ENCODE results near the gene ATOSB. TPM values are rescaled to one million over a fixed set of nuclear protein-coding genes. Genes with fewer than 3 reads are reported as not detected.

The ATOSB gene, protein sequence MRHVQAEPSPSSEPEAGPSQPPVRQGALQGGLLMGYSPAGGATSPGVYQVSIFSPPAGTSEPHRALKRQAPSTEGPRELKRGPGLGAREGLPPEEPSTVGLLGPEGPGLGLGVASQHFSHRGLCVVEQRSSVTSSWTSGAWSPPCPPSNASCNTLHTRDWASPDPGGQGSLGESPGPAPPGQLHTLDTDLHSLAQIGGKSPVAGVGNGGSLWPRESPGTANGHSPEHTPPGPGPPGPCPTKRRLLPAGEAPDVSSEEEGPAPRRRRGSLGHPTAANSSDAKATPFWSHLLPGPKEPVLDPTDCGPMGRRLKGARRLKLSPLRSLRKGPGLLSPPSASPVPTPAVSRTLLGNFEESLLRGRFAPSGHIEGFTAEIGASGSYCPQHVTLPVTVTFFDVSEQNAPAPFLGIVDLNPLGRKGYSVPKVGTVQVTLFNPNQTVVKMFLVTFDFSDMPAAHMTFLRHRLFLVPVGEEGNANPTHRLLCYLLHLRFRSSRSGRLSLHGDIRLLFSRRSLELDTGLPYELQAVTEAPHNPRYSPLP
- total RNA-seq (10 to 100 TPM; 26.1 to 30.9 TPM), polyA plus RNA-seq (ENCODE audit: insufficient read length in 6 of 6) (10 to 100 TPM; 13.1 to 14.8 (median 14.4) TPM)
- long read RNA-seq, donor 1: 0 reads
- long read RNA-seq, donor 2: 0 reads
- long read RNA-seq, donor 3: 0 reads
- long read RNA-seq, donor 4, partial matches to known transcripts: 0 of 3 reads
- long read RNA-seq, donor 4, other reads (novel, unspliced or antisense): 3 of 3 reads
- long read RNA-seq, donor 5: 0 reads
- long read RNA-seq, donor 6, partial matches to known transcripts: 5 of 6 reads
- long read RNA-seq, donor 6, other reads (novel, unspliced or antisense): 0 of 6 reads
- long read RNA-seq, donor 7: 0 reads
- long read RNA-seq, donor 8, partial matches to known transcripts: 0 of 1 reads
- long read RNA-seq, donor 8, other reads (novel, unspliced or antisense): 0 of 1 reads
- long read RNA-seq, donor 9: 0 reads
- long read RNA-seq, donor 10, partial matches to known transcripts: 1 of 1 reads
- long read RNA-seq, donor 10, other reads (novel, unspliced or antisense): 0 of 1 reads
- long read RNA-seq, donor 11, partial matches to known transcripts: 0 of 2 reads
- long read RNA-seq, donor 11, other reads (novel, unspliced or antisense): 0 of 2 reads
- long read RNA-seq, donor 12, partial matches to known transcripts: 0 of 1 reads
- long read RNA-seq, donor 12, other reads (novel, unspliced or antisense): 0 of 1 reads

DNA sequence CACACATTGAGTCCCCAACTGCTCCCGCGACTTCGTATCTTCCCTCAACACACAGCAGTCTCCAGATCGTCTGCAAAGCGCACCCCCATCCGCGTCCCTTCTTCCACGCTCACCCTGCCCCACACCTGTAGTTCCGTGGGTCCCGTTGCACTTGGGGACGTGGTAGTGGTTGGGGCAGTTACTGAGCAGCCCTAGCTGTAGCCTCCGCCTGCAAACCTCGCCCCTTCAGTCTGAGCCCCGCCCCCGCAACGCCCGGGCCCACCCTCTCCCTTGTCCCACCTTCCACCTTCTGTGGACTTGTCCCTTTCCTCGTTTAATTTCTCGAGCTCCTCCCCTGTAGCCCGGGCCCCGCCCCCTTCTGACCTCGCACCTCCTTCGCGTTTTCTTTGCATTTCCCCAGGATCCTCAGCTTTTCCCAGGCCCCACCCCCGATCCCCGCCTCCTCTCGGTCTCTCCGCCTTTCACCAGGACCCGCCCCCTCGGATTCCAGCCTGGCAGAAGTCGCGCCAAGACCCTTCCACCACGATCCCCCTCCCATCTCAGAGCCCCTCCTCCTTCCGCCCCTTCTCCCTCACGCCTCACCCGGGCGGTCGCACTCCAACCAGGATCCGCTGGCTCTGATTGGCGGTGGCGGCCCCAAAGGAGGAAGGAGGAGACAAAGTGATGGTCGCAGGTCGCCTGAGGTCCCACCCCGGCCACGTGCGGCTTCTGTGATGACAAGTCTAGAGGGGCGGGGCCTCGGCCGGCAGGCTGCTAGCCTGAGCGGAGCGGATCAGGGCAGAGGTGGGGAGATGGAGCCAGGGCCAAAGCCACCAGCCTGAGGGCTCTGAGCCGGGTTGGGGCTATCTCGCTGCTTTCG lies at the start of gene ATOSB:
Gene ATOSB, minus strand, starts transcription at position 183 of the 859 bp plus-strand sequence. CDS start 7,588 bp downstream, outside the sequence.
- Histone ChIP-seq H3K27me3 (no peaks in the 10 kb centered on the region), H3K27ac (peak within 1 kb of the TSS; percentile 95 to 96), H3K4me3 (peak within 1 kb of the TSS; percentile 55 to 85), H3K36me3 (peaks cover 0 to 4% of the 10 kb centered on the region in 2 donors), H3K9me3 (no peaks in the 10 kb centered on the region), H3K4me1 (peaks cover 32 to 52% of the 10 kb centered on the region in 2 donors)
- TF ChIP-seq, protein P1, sequence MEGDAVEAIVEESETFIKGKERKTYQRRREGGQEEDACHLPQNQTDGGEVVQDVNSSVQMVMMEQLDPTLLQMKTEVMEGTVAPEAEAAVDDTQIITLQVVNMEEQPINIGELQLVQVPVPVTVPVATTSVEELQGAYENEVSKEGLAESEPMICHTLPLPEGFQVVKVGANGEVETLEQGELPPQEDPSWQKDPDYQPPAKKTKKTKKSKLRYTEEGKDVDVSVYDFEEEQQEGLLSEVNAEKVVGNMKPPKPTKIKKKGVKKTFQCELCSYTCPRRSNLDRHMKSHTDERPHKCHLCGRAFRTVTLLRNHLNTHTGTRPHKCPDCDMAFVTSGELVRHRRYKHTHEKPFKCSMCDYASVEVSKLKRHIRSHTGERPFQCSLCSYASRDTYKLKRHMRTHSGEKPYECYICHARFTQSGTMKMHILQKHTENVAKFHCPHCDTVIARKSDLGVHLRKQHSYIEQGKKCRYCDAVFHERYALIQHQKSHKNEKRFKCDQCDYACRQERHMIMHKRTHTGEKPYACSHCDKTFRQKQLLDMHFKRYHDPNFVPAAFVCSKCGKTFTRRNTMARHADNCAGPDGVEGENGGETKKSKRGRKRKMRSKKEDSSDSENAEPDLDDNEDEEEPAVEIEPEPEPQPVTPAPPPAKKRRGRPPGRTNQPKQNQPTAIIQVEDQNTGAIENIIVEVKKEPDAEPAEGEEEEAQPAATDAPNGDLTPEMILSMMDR (IDR thresholded peaks at IDR 0.05): no peak
- intact Hi-C loops (cut with DNase I): loop anchor here in 1 of 2 donors (5.0 kb wide), 2 partner anchors 136 to 361 kb away; no protein-coding TSS in a partner anchor
- DNase-seq (peak; percentile 96 to 100 (median 98)), ATAC-seq (peak; percentile 75)

DNA sequence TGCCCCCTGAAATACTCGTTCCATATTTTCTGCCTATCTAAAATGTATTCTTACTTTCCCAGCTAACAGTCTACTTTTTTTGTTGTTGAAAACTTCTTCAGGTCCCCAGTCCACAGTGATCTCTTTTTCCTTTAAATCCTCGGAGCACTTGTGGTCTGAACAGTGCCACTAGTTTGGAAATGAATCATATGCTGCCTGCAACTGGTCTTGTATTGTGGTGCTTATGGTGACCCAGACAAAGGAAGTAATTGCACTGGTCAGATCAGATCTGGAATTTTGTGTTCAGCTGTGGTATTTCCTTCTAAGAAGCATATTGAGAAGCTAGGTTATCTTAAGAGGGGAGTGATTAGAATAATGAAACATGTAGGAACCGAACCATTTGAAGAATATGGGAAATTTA lies 49.0 kb upstream of the ATOSB start:
- peak; percentile 5 for ATAC-seq
- intact Hi-C loops (cut with DNase I): no loop called here
- H3K36me3 ChIP-seq: no peaks in the 10 kb centered on the region

DNA sequence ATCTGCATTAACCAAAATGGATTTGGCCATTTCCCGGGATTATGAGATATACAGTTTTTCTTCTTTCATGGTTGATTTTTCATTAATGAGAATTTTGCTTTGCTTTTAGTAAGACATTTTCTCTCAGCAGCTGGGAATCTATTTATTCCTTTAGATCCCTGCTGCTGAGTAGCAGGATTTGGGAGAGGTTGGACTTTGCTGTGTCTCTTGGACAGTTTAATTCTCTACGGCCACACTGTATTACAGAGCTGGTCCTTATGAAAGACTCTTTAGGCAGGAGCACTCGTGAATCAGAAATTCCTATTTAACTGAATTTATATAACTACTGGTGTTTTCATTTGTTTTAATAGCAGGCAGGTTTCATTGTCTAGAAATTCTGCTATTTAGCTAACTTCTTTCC lies 47.8 kb upstream of the ATOSB start:
- intact Hi-C loops (cut with DNase I): no loop called here
- DNase-seq: no peak
- H3K36me3 ChIP-seq: no peaks in the 10 kb centered on the region
- H3K4me1 ChIP-seq: peaks cover 9 to 29% of the 10 kb centered on the region in 2 donors
- H3K27me3 ChIP-seq: no peaks in the 10 kb centered on the region
- peak overlapping the region in 1 of 2 donors; percentile 88 for H3K27ac ChIP-seq
- no peaks in the 10 kb centered on the region for H3K9me3 ChIP-seq
- ATAC-seq: no peak
- peak overlapping the region; percentile 76 to 77 for H3K4me3 ChIP-seq
- TF ChIP-seq, protein P1 (IDR thresholded peaks at IDR 0.05): no peak

More for the DNA sequence above, 49.0 kb upstream of the ATOSB start:
- Histone ChIP-seq H3K4me1 (peaks cover 9 to 29% of the 10 kb centered on the region in 2 donors), H3K27me3 (no peaks in the 10 kb centered on the region), H3K4me3 (peak overlapping the region; percentile 4 to 5), H3K27ac (peak overlapping the region in 1 of 2 donors; percentile 1), H3K9me3 (no peaks in the 10 kb centered on the region)
- no peak for DNase-seq
- TF ChIP-seq, protein P1 (IDR thresholded peaks at IDR 0.05): no peak

DNA sequence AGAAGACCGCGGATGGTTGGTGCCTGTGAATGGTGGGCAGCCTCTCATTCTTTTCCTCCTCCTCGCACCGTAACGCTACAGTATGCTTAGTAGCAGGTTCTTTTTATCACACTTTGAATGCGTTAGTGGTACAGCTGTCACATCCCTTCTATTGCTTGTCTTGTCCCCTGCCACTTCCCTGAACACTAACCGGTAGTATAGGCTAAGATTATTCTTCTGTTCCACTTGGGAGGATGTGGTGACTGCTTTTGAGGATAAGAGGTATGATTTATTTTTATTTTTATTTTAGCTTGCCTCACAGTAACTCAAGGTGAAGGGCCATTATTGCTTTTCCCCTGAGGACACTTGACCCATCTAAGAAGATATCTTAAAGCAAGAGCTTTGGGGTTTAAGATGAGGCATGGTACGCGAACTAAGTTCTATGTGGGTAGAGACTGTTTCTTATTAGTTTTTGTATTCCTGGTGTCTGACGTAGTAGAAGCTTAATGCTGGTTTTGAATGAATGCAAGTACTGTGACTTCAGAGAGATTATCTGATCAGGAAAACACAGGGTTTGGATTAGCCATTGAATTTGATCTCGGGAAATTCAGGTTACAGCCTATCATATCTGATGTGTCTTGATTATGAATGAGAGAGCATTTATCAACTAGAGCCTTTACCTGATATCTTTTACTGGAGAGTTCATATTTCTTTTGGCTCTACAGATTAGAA lies 47.1 kb upstream of the ATOSB start:
- Histone ChIP-seq H3K36me3 (no peaks in the 10 kb centered on the region), H3K4me3 (peak overlapping the region; percentile 76 to 77), H3K9me3 (no peaks in the 10 kb centered on the region), H3K27ac (peak overlapping the region; percentile 87 to 88), H3K4me1 (peaks cover 9 to 29% of the 10 kb centered on the region in 2 donors), H3K27me3 (no peaks in the 10 kb centered on the region)
- ATAC-seq (no peak), DNase-seq (peak in 1 of 4 donors; percentile 9)
- intact Hi-C loops (cut with DNase I): no loop called here
- TF ChIP-seq, protein P1 (IDR thresholded peaks at IDR 0.05): no peak
